ENCODE results near the gene PHLDB2.
A peak's percentile ranks its signal among the peaks of the same experiment; 100 is the strongest.

PHLDB2 gene

DNA sequence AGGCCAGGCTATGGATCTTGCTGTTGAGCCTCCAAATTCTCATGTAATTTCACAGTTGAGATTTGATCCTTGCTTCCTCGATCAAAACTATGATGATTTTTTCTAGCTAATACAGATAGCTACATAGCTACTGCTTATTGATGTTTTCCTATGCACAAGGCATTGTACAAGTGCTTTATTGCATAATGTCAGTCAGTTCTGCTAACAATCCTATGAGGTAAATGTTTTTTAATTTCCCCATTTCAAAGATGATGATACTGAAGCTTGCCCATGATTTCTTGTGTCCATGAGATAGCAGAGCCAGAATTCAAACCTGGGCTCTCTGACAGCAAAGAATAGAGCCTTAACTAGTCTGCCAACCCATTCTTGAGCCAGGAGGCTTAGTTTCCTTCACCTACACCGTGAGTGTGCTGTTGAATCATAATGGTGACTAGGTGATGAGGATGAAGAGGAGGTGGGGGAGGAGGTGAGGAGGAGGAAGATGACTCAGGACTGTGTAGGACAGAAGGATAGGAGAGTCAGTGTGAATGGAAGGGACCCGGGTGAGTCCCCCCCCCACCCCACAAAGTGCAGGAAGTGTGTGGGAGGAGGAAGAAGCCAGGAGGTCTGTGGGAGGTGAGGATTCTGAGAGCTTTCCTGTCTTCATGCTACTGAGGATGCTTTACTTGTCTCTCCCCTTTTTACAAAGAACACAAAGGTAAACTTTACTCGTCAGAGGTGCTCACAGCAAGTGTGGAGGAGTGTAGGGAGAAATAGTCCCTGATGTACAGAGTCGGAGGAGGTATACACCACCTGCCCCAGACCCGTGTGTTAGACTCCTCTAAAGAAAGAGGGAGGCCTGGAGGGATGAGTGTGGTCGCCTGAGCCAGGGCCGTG lies 143.3 kb downstream of the PHLDB2 start:
- DNase-seq: no peak

DNA sequence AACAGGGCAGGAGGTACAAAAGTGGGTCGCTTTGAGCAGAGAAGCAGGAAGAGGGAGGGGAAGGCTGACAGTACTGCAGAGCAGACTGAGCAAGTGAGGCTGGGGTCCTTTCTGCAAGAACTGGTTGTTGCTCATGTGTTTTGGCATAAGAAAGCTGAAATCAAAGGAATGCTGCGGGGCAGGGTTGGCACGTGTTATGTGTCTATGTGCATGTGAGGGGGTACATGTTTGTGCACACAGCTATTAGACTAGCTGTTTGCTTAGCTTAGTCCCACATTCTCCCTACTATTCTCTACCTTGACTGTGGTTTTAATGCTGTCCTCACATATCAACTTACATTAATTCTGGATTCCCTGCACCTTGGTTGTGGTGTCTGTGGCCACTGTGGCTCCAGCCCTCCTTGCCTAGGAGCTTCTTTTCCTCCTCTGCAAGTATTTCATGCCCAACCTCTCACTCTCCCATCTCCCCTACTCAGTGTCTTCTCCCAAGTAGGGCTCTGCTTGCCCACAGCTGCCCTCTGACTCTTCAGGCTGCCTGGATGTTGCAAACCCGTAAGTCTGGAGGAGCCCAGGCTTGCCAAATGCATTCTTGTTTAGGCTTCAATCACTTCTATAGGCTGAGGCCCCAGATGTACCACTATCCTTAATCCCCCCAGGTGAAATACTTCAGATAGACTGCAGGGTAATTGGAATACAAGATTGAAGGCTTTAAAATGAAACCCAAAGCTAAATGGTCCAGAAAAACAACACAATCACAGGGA lies 144.4 kb downstream of the PHLDB2 start:
- DNase-seq: no peak

GRCh38 chr3:112004187-112004586 lies 145.1 kb downstream of the PHLDB2 start:
- DNase-seq: no peak

- no peak for DNase-seq
Observed at GRCh38 chr3:112004669-112005068, 145.6 kb downstream of the PHLDB2 start.

GRCh38 chr3:112005091-112005672 lies 146.1 kb downstream of the PHLDB2 start:
- DNase-seq: no peak

GRCh38 chr3:112007633-112008032 lies 148.6 kb downstream of the PHLDB2 start:
- no peak for DNase-seq

DNA sequence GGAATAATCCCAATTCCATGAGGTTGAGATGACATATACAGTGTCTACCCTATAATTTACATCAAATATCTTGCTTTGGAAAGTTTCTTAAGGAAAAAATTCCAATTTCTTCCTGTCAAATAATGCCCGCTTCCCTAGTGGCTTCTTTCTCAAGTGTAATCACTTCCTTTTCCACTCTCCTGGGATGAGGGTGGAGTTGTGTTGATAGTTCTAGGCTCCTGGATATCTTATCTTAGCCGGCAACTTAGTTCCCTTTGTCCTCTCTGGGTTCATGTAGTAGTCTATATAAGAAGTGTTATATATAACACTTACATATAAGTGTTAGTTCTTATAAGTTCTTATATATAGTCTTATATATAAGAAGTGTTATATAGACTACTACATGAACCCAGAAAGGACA lies 150.6 kb downstream of the PHLDB2 start:
- DNase-seq: no peak

DNA sequence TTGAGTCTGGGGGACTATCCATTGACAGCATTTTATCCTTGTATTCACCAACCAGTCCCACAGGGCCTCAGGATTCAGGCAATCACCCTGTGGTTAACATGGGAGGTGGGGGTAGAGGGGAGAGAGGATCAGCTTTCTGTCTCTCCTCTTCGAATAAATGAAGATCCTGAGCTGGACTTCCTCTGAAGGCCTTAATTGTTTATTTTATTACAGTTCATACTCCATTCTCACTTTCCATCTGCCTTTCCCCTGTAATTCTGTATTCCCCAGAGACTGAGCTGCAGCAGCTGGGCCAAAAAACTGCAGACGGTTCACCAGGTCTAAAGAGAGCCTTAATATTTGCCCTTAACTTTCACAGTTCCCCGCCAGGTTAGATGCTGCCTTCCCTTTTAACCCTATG lies 151.6 kb downstream of the PHLDB2 start:
- DNase-seq: no peak

GRCh38 chr3:112011376-112011940 lies 152.4 kb downstream of the PHLDB2 start:
- no peak for DNase-seq

DNA sequence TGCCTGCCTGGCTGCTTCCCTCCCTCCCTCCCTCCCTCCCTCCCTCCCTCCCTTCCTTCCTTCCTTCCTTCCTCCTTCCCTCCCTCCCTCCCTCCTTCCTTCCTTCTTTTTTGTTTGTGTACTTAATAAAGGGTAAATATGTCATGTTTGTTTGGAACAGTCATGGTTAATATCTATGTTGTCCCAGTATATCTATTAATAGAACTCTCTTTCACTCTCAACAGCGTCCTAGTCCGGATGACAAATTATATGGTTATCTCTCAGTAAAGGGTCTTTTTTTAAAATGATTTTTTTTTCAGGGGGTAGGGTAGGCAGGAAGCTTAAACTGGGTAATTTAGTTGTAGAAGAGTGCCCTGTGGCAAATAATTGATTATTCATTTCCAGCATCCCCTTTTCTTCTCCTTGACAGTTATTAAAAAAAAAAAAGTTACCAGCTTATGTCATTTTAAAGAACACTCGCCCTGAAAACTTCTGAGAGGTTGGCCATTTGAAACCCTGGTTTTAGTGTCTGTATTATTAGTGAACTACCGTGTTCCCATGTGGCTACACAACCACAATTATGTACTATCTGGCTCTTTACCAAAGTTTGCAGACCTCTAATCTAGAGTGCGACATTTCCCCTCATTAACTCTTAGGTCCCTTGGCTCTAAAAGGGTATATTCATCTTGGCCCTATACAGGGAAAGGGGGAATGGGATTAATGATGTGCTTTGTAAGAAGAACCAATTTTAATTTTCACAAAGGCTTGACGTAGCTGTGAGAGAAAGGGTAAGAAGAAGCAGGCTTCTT lies 153.3 kb downstream of the PHLDB2 start:
- DNase-seq: no peak

DNA sequence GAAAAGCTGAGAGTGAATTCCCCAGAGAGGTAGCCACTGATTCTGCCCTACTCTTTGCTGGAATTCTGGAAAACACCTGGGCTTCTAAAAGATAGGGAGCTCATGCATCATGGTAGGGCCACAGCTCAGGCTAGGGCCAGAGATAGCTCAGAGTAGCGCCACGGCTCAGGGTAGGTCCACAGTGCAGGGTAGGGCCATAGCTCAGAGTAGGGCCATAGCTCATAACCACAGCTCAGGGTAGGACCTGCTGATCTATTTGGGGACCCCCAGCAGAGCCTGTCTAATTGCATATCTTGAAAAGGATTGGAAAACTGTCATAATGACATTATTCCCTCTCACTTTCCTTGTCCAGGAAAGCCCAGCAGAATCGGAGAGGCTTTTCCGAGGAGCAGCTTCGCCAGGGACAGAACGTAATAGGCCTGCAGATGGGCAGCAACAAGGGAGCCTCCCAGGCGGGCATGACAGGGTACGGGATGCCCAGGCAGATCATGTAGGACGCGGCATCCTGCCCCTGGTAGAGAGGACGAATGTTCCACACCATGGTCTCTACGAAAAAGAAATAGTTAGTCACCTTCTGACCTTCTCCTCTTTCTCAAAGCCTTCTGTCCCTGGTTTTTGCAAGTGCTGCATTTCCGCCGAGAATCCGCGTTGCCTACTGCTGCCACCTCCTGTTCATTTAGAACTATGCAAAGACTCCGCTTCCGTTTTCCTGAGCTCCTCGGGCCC lies 154.2 kb downstream of the PHLDB2 start:
- peak; percentile 84 for DNase-seq

DNA sequence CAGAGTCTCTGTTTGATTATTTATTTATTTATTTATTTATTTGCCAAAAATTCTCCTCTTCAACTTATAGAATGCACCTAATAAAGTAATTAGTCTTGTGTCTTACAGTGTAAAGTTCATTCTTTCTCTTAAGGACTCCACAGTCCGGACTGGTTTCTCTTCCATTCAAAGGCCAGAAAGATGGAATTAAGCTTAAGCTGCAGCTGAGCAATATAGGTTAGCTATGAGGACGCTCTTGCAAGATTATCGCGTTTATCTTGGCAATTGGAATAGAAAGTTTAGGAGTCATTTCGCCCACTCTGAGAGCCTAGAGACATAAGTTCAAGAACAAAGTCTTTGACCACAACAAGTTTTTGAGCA lies 154.7 kb downstream of the PHLDB2 start:
- no peak for DNase-seq

- DNase-seq: no peak
Observed at GRCh38 chr3:112017091-112017490, 158.0 kb downstream of the PHLDB2 start.

DNA sequence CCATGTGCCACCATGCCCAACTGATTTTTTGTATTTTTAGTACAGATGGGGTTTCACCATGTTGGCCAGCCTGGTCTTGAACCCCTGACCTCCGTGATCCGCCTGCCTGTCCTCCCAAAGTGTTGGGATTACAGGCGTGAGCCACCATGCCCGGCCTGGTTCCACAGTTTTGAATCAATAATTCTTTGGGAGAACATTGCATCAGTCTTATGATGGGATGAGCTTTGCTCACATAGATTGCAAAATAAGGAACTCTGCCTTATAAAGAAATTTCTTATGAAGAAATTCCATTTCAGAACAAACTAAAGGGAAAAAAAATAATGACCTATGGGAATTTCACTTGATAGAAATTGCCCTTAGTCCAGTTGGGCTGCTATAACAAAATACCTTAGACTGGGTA lies 159.6 kb downstream of the PHLDB2 start:
- no peak for DNase-seq

DNA sequence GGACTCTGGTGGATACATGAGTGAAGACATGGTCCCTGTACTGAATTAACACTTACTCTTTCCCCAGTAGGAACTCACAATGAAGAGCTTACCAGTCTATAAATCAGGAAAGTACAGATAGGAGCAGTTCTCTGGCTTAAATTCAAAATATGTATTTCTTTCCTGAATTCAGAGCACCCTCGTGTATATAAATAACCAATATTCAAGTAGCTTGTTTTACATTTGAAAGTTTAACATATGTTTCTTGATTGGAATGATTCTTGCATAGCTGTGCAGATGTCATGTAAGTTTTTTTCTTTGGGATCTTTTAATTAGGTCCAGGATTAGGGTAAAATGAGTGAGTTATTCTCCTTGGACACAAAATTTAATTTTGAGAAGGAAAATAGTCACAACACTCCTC lies 160.7 kb downstream of the PHLDB2 start:
- no peak for DNase-seq

DNA sequence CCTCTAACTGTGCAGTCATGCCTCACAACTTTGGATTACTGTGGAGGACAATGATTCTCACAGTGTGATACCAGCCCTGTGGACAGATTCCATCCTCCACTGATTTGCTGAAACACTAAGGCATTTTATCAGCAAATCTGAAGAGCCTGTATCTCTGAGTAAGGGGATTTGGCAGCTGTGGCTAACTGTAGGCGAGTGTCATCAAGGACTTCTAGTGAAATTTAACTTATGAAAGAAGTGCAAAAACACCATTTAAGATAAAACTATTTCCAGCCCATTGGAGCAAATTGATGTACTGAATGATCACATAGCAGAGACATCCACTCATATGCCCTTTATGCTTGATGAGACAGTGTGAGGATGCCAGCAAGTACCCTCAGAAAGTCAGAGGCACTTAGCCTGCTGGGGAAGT lies 161.6 kb downstream of the PHLDB2 start:
- no peak for DNase-seq

Data from hematopoietic multipotent progenitor cell treated with erythropoietin and hydrocortisone succinate and interleukin-3 and kit ligand, for 6 days (in vitro differentiated cells).